H1 (cell line): Measurements from ENCODE around the gene IRGC. TPM values are rescaled to one million over a fixed set of nuclear protein-coding genes. Genes with fewer than 3 reads are reported as not detected.

ENCODE experiments used
- ATF2 ChIP-seq: IDR thresholded peaks from 2 replicates; pipeline ENCODE4 v1.6.1; 2012; ENCODE audit warnings: low read length, inconsistent platforms
- BACH1 ChIP-seq: IDR thresholded peaks from 2 replicates; pipeline ENCODE4 v1.6.1; 2012; ENCODE audit warnings: low read length, improper control_type of control experiment
- CHD7 ChIP-seq: fragments of 300-600 bp; sonication (generic); IDR thresholded peaks from 2 replicates; pipeline ENCODE4 v1.7.1; 2012; ENCODE audit warnings: low read length, moderate library complexity, mild to moderate bottlenecking, inconsistent platforms; ENCODE audit not compliant: insufficient replicate concordance
- E2F6 ChIP-seq: IDR thresholded peaks from 2 replicates; pipeline ENCODE4 v1.6.1; 2012; ENCODE audit warnings: inconsistent platforms
- RBBP5 ChIP-seq: IDR thresholded peaks from 2 replicates; pipeline ENCODE4 v1.7.1; 2012; ENCODE audit warnings: low read depth, mild to moderate bottlenecking, inconsistent platforms, low read length, moderate library complexity, borderline replicate concordance
- SP1 ChIP-seq: IDR thresholded peaks from 2 replicates; pipeline ENCODE4 v1.6.1; 2011; ENCODE audit warnings: low read depth, low read length
- TAF1 ChIP-seq: IDR thresholded peaks from 2 replicates; pipeline ENCODE4 v1.6.1; 2011; ENCODE audit warnings: mild to moderate bottlenecking, low read depth, low read length
- TEAD4 ChIP-seq: IDR thresholded peaks from 2 replicates; pipeline ENCODE4 v1.6.1; 2012; ENCODE audit warnings: low read depth, low read length, inconsistent platforms, mixed read lengths
- polyA plus RNA-seq, 7 experiments: library from polyadenylated mRNA; depleted of rRNA in 3 of 7; stranded (reverse) in 5 of 7; unstranded in 2 of 7; fragments of >200 nt in 5 of 7; fragments of 200-250 nt in 2 of 7; gene quantifications; 1 replicate in 5 of 7; 2 replicates in 1 of 7; 4 replicates in 1 of 7; pipeline versions ENCODE4 v1.2.1 to v1.2.3, GENCODE V29; 2011 to 2013; ENCODE audit warnings: missing spikeins in 2 of 7, mixed read lengths in 2 of 7
- total RNA-seq: library from RNA; stranded (reverse); fragmentation: NEBNext Ultra II Directional; extraction: Animal tissue kit (Norgen Biotek cat#: 25700); gene quantifications from 2 replicates; pipeline ENCODE4 v1.2.1, GENCODE V29; 2021

The IRGC gene
- total and polyA plus RNA-seq, 2 of the 8 experiments (the other 6 are each of a cell fraction or from before 2014, with no cell fraction given) = not detected

GRCh38 chr19:43752287-43752875, 36.5 kb downstream of the IRGC start (continued):
- TF ChIP-seq ATF2 (no peak), BACH1 (no peak), TEAD4 (no peak), CHD7 (no peak), RBBP5 (no peak), E2F6 (no peak), TAF1 (no peak), SP1 (no peak)
